H1 (cell line): ENCODE measurements around the gene DTD1. TPM values are rescaled to one million over a fixed set of nuclear protein-coding genes. Genes with fewer than 3 reads are reported as not detected.

Source experiments
- CTCF ChIA-PET: fragments of 300-600 bp; sonication (Branson Sonifier 250); formaldehyde crosslinking; loops from one replicate; lab custom pipeline; 2021; ENCODE audit not compliant: partially characterized antibody; lab: Charles Lee
- POLR2A ChIA-PET: fragments of 300-600 bp; sonication (Branson Sonifier 250); formaldehyde crosslinking; loops from one replicate; lab custom pipeline; 2021; ENCODE audit warnings: inconsistent platforms; ENCODE audit not compliant: partially characterized antibody; lab: Charles Lee
- DNase-seq, 2 experiments: peaks; one replicate each; pipeline versions ENCODE4 v3.0.0 to v3.0.0-alpha.2; 2010 to 2022; ENCODE audit warnings: low spot score in 2 of 2, low read depth in 1 of 2, mixed read lengths in 1 of 2
- FAIRE-seq: peaks from 2 replicates; lab custom pipeline; 2011; peaks lifted over from hg19 to GRCh38; lab: Jason Lieb, UNC
- H2AFZ ChIP-seq: 2 replicates; pipeline ENCODE4 v1.8.1; 2012; ENCODE audit warnings: low read length, inconsistent platforms
- H2AK5ac ChIP-seq: 2 replicates; pipeline ENCODE4 v1.6.1; 2013; ENCODE audit warnings: low read depth, low read length
- H2BK120ac ChIP-seq: replicated peaks from 2 replicates; pipeline ENCODE3; 2013; ENCODE audit warnings: low read depth, low read length, inconsistent platforms
- H2BK12ac ChIP-seq: 2 replicates; pipeline ENCODE4 v1.6.1; 2013; ENCODE audit warnings: low read depth, low read length
- H2BK15ac ChIP-seq: 2 replicates; pipeline ENCODE4 v1.6.1; 2013; ENCODE audit warnings: low read length
- H2BK20ac ChIP-seq: 2 replicates; pipeline ENCODE4 v1.6.1; 2013; ENCODE audit warnings: low read length
- H2BK5ac ChIP-seq: 2 replicates; pipeline ENCODE4 v1.6.1; 2013; ENCODE audit warnings: low read depth, low read length
- H3K14ac ChIP-seq: 2 replicates; pipeline ENCODE4 v1.6.1; 2013; ENCODE audit warnings: inconsistent platforms; ENCODE audit not compliant: insufficient read length
- H3K18ac ChIP-seq: 2 replicates; pipeline ENCODE4 v1.6.1; 2013; ENCODE audit warnings: low read length; ENCODE audit errors: extremely low read depth
- H3K23ac ChIP-seq: 2 replicates; pipeline ENCODE4 v1.6.1; 2013; ENCODE audit warnings: inconsistent platforms; ENCODE audit not compliant: insufficient read length
- H3K23me2 ChIP-seq: 2 replicates; pipeline ENCODE4 v1.6.1; 2013; ENCODE audit warnings: low read depth, low read length
- H3K27ac ChIP-seq: 2 replicates; pipeline ENCODE4 v1.6.1; 2011; ENCODE audit warnings: low read depth, low read length, inconsistent platforms
- H3K27me3 ChIP-seq, 4 experiments: replicated peaks in 1 of 4; 1 replicate in 1 of 4; 2 replicates in 3 of 4; pipeline versions ENCODE4 v1.6.1 to v1.8.1; 2011 to 2013; ENCODE audit warnings: low read length in 3 of 4, mild to moderate bottlenecking in 3 of 4, inconsistent platforms in 2 of 4, mixed read lengths in 2 of 4, moderate library complexity in 1 of 4; ENCODE audit not compliant: control insufficient read depth in 3 of 4, insufficient read depth in 3 of 4; ENCODE audit errors: extremely low read depth in 1 of 4
- H3K36me3 ChIP-seq, 4 experiments: 2 replicates each; pipeline versions ENCODE4 v1.6.1 to v1.8.1; 2011 to 2013; ENCODE audit warnings: mild to moderate bottlenecking in 4 of 4, low read length in 3 of 4, moderate library complexity in 2 of 4, control low read depth in 1 of 4, inconsistent platforms in 1 of 4; ENCODE audit not compliant: insufficient read depth in 4 of 4, control insufficient read depth in 2 of 4
- H3K4ac ChIP-seq: replicated peaks from 2 replicates; pipeline ENCODE3; 2013; ENCODE audit warnings: low read length, low read depth, mixed read lengths, inconsistent platforms; ENCODE audit not compliant: insufficient read length
- H3K4me1 ChIP-seq, 4 experiments: replicated peaks in 1 of 4; 1 replicate in 1 of 4; 2 replicates in 3 of 4; pipeline versions ENCODE4 v1.6.1 to v1.8.1; 2011 to 2013; ENCODE audit warnings: low read length in 3 of 4, inconsistent platforms in 2 of 4, mixed read lengths in 1 of 4; ENCODE audit not compliant: insufficient read depth in 4 of 4, control insufficient read depth in 3 of 4
- H3K4me2 ChIP-seq, 2 experiments: 2 replicates each; pipeline versions ENCODE4 v1.6.1 to v1.8.1; 2011 to 2013; ENCODE audit warnings: low read depth in 2 of 2, low read length in 2 of 2, control low read depth in 1 of 2, inconsistent platforms in 1 of 2, mild to moderate bottlenecking in 1 of 2; ENCODE audit not compliant: insufficient read depth in 1 of 2
- H3K4me3 ChIP-seq, 4 experiments: fragments of 200-600, 300-600 bp in 1 of 4; sonication (generic), shearing (Covaris generic), sonication (Bioruptor Twin) in 1 of 4; 2 replicates each; pipeline versions ENCODE4 v1.5.1 to v1.8.1; 2011 to 2016; ENCODE audit warnings: low read length in 4 of 4, low read depth in 3 of 4, control low read depth in 2 of 4, inconsistent platforms in 2 of 4, mild to moderate bottlenecking in 2 of 4, mixed read lengths in 1 of 4, moderate library complexity in 1 of 4; ENCODE audit not compliant: insufficient read depth in 2 of 4; ENCODE audit errors: extremely low read depth in 1 of 4
- H3K56ac ChIP-seq: replicated peaks from 2 replicates; pipeline ENCODE3; 2013; ENCODE audit warnings: low read depth, mild to moderate bottlenecking, mixed read lengths, low read length, inconsistent platforms; ENCODE audit not compliant: insufficient read length
- H3K79me1 ChIP-seq: 2 replicates; pipeline ENCODE4 v1.6.1; 2013; ENCODE audit warnings: low read depth, low read length, control low read depth
- H3K79me2 ChIP-seq, 2 experiments: 2 replicates each; pipeline versions ENCODE4 v1.6.1 to v1.8.1; 2012 to 2013; ENCODE audit warnings: low read length in 2 of 2, mild to moderate bottlenecking in 2 of 2, inconsistent platforms in 1 of 2; ENCODE audit not compliant: insufficient read depth in 2 of 2, control insufficient read depth in 1 of 2
- H3K9ac ChIP-seq, 4 experiments: replicated peaks in 1 of 4; 1 replicate in 1 of 4; 2 replicates in 3 of 4; pipeline versions ENCODE4 v1.6.1 to v1.8.1; 2011 to 2013; ENCODE audit warnings: low read depth in 3 of 4, low read length in 3 of 4, control low read depth in 2 of 4, mild to moderate bottlenecking in 2 of 4, moderate library complexity in 2 of 4, inconsistent platforms in 1 of 4; ENCODE audit errors: extremely low read depth in 1 of 4
- H3K9me3 ChIP-seq, 2 experiments: 2 replicates each; pipeline versions ENCODE4 v1.6.1 to v1.8.1; 2012 to 2013; ENCODE audit warnings: mild to moderate bottlenecking in 2 of 2, moderate library complexity in 2 of 2, control low read depth in 1 of 2, inconsistent platforms in 1 of 2, low read depth in 1 of 2, low read length in 1 of 2, mixed read lengths in 1 of 2; ENCODE audit not compliant: insufficient read depth in 2 of 2
- H4K20me1 ChIP-seq, 2 experiments: replicated peaks in 1 of 2; 2 replicates each; pipeline versions ENCODE3 to v1.8.1; 2011 to 2013; ENCODE audit warnings: inconsistent platforms in 2 of 2, low read length in 2 of 2, mild to moderate bottlenecking in 1 of 2; ENCODE audit not compliant: insufficient read depth in 2 of 2, control insufficient read depth in 1 of 2
- H4K5ac ChIP-seq: 2 replicates; pipeline ENCODE4 v1.6.1; 2013; ENCODE audit warnings: low read length, low read depth, mixed read lengths, inconsistent platforms; ENCODE audit not compliant: insufficient read length
- H4K8ac ChIP-seq: 2 replicates; pipeline ENCODE4 v1.8.0; 2013; ENCODE audit warnings: mild to moderate bottlenecking, moderate library complexity, low read length, inconsistent platforms; ENCODE audit not compliant: insufficient read depth; ENCODE audit errors: extremely low read depth
- H4K91ac ChIP-seq: replicated peaks from 2 replicates; pipeline ENCODE3; 2013; ENCODE audit warnings: low read length, mixed read lengths, inconsistent platforms; ENCODE audit not compliant: insufficient read length
- WGBS, 2 experiments: shearing (Covaris generic) in 1 of 2; methylation state at CpG; one replicate each; pipeline versions ENCODE4 v1.1.6 to v1.1.7; 2013 to 2015; ENCODE audit warnings: low lambda C conversion rate in 2 of 2, mixed read lengths in 2 of 2, inconsistent platforms in 1 of 2, low coverage in 1 of 2, missing lambda C conversion rate in 1 of 2; ENCODE audit not compliant: insufficient replicate concordance in 2 of 2, insufficient coverage in 1 of 2, insufficient read length in 1 of 2; ENCODE audit errors: extremely low coverage in 1 of 2, missing lambda C conversion rate in 1 of 2; 5-methylcytosine and 5-hydroxymethylcytosine counted together
- polyA plus RNA-seq, 7 experiments: library from polyadenylated mRNA; depleted of rRNA in 3 of 7; stranded (reverse) in 5 of 7; unstranded in 2 of 7; fragments of >200 nt in 5 of 7; fragments of 200-250 nt in 2 of 7; gene quantifications; 1 replicate in 5 of 7; 2 replicates in 1 of 7; 4 replicates in 1 of 7; pipeline versions ENCODE4 v1.2.1 to v1.2.3, GENCODE V29; 2011 to 2013; ENCODE audit warnings: missing spikeins in 2 of 7, mixed read lengths in 2 of 7
- total RNA-seq: library from RNA; stranded (reverse); fragmentation: NEBNext Ultra II Directional; extraction: Animal tissue kit (Norgen Biotek cat#: 25700); gene quantifications from 2 replicates; pipeline ENCODE4 v1.2.1, GENCODE V29; 2021

Gene DTD1
- total and polyA plus RNA-seq, 2 of the 8 experiments (the other 6 are each of a cell fraction or from before 2014, with no cell fraction given) = 49.7 to 66.6 TPM

DNA sequence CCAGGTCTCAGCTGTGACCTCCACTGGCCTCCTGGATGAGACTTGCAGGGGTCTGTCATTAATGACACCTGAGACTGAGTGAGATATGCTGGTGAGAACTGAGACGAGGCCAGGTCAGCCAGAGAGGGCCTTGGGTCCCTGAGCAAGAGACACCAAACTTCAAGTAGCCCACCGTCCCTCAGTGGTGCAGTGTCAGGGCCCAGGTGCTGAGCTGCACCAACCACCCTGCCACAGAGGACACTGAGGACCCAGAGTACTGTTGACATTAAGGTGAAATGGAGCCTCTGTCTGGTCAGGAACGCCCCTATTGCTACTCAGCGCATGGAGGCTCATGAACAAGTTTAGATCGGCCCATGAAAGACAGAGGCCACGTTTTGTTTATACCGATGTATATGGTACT lies 161.7 kb downstream of the DTD1 start:
- Histone ChIP-seq H2BK15ac (no peak overlapping the region), H4K8ac (no peak overlapping the region), H3K4me3 (no peak overlapping the region), H3K4me2 (no peak overlapping the region), H3K79me1 (no peaks in the 10 kb centered on the region; the same call in 1 of the 2 replicates), H3K56ac (no peak overlapping the region), H3K79me2 (no peaks in the 10 kb centered on the region), H3K4me1 (no peaks in the 10 kb centered on the region; a peak in 1 of 7 replicates), H4K20me1 (no peaks in the 10 kb centered on the region), H4K91ac (no peak overlapping the region), H3K27ac (no peak overlapping the region), H3K23me2 (no peaks in the 10 kb centered on the region), H2BK120ac (no peak overlapping the region), H3K23ac (no peak overlapping the region), H3K9me3 (no peaks in the 10 kb centered on the region), H2BK20ac (no peak overlapping the region), H3K27me3 (no peaks in the 10 kb centered on the region; a peak in 1 of 7 replicates), H3K18ac (no peak overlapping the region), H3K4ac (no peak overlapping the region), H3K9ac (no peak overlapping the region), H4K5ac (no peak overlapping the region), H2AFZ (no peak overlapping the region), H2BK5ac (no peak overlapping the region), H2BK12ac (no peak overlapping the region), H3K14ac (no peak overlapping the region), H2AK5ac (no peak overlapping the region), H3K36me3 (no peaks in the 10 kb centered on the region)
- POLR2A ChIA-PET = no interaction called here
- no peak for FAIRE-seq
- WGBS, 2 experiments = 83% methylated on average over 7 of the region's 7 CpGs; no CpG with 5 or more reads in 1 of the 2 experiments
- CTCF ChIA-PET = interaction anchor here (1.2 to 1.3 kb wide), 2 partner anchors 10 to 124 kb away, joined by 3 read pairs; no protein-coding TSS in a partner anchor
- no peak for DNase-seq
